ENCODE measurements around the gene NFYA. TPM values are rescaled to one million over a fixed set of nuclear protein-coding genes. Genes with fewer than 3 reads are reported as not detected.

NFYA gene
- total and polyA plus RNA-seq, 9 of the 15 experiments (the other 6 are each of a cell fraction or from before 2014, with no cell fraction given) = 7.3 to 37.1 (median 21.8) TPM

DNA sequence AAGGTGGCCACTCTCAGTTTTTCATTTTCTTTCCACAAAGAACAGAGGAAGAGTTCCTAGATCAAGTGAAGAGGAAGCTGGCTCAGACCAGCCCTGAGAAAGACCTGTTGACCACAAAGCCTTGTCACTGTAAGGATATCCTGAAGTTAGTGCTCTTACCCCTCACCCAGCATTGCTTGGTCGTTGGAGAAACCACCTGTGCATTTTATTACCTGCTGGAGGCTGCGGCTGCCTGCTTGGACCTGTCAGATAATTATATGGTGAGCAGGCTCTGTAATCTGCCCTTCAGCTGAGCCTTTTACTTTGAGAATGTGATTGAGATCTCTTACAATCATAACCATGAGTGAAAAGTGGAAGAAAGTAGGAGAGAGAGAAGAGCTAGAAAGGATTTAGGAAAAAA is 59.5 kb downstream of the NFYA start:
- H3K9me1 ChIP-seq (ENCODE audit: control insufficient read depth, insufficient read depth, low read length) = no peaks in the 10 kb centered on the region
- no peaks in the 10 kb centered on the region for H3K79me2 ChIP-seq (ENCODE audit: control insufficient read depth, insufficient read depth, low read length)
- H3K4me2 ChIP-seq (ENCODE audit: insufficient read depth, low read length) = no peak overlapping the region
- ATAC-seq = no peak
- H3K4me3 ChIP-seq = no peak overlapping the region
- intact Hi-C loops (cut with micrococcal nuclease) = no loop called here
- no peaks in the 10 kb centered on the region for H3K4me1 ChIP-seq (replicated peaks in 1 of 2; ENCODE audit: control insufficient read depth in 2 of 2, insufficient read depth in 2 of 2, low read length in 2 of 2)
- BruUV-seq (replicated peaks) = no TSS peak
- no peaks in the 10 kb centered on the region for H4K20me1 ChIP-seq (replicated peaks; ENCODE audit: control insufficient read depth, insufficient read depth, low read length)
- ChIA-PET CTCF (ENCODE audit: low intra/inter-chr PET ratio) (no interaction called here), POLR2A (interaction anchor here (0.6 to 1.2 kb wide), 3 partner anchors 11 to 55 kb away, joined by 3 read pairs; no protein-coding TSS in a partner anchor)
- FAIRE-seq = no peak
- no peaks in the 10 kb centered on the region for H3K36me3 ChIP-seq (ENCODE audit: control insufficient read depth, insufficient read depth, low read length)
- WGBS (ENCODE audit: insufficient coverage, low coverage, missing lambda C conversion rate) = 0% methylated on average over 2 of the region's 2 CpGs
- H2AFZ ChIP-seq (ENCODE audit: low read depth, low read length) = no peak overlapping the region
- H3K27ac ChIP-seq (ENCODE audit: extremely low read depth, low read depth, low read length) = no peak overlapping the region
- no peaks in the 10 kb centered on the region for H3K9me3 ChIP-seq (replicated peaks; ENCODE audit: control insufficient read depth, insufficient read depth, low read depth, low read length)
- TF ChIP-seq, protein P1, sequence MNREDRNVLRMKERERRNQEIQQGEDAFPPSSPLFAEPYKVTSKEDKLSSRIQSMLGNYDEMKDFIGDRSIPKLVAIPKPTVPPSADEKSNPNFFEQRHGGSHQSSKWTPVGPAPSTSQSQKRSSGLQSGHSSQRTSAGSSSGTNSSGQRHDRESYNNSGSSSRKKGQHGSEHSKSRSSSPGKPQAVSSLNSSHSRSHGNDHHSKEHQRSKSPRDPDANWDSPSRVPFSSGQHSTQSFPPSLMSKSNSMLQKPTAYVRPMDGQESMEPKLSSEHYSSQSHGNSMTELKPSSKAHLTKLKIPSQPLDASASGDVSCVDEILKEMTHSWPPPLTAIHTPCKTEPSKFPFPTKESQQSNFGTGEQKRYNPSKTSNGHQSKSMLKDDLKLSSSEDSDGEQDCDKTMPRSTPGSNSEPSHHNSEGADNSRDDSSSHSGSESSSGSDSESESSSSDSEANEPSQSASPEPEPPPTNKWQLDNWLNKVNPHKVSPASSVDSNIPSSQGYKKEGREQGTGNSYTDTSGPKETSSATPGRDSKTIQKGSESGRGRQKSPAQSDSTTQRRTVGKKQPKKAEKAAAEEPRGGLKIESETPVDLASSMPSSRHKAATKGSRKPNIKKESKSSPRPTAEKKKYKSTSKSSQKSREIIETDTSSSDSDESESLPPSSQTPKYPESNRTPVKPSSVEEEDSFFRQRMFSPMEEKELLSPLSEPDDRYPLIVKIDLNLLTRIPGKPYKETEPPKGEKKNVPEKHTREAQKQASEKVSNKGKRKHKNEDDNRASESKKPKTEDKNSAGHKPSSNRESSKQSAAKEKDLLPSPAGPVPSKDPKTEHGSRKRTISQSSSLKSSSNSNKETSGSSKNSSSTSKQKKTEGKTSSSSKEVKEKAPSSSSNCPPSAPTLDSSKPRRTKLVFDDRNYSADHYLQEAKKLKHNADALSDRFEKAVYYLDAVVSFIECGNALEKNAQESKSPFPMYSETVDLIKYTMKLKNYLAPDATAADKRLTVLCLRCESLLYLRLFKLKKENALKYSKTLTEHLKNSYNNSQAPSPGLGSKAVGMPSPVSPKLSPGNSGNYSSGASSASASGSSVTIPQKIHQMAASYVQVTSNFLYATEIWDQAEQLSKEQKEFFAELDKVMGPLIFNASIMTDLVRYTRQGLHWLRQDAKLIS (CRISPR knock-in tag; IDR thresholded peaks at IDR 0.05) = no peak
- no peak for TF ChIP-seq ZNF436 (CRISPR knock-in tag; IDR thresholded peaks at IDR 0.05)
- no peak for TF ChIP-seq ZNF277 (CRISPR knock-in tag; IDR thresholded peaks at IDR 0.05; ENCODE audit: borderline replicate concordance)
- no peak overlapping the region for H3K9ac ChIP-seq (ENCODE audit: insufficient read depth in 1 of 2, low read depth in 2 of 2, low read length in 2 of 2)
- no peak for DNase-seq (ENCODE audit: extremely low read depth in 1 of 4, low spot score in 3 of 4)
- in situ Hi-C loops (cut with MboI) = no loop called here
- H3K27me3 ChIP-seq (ENCODE audit: control insufficient read depth in 2 of 2, insufficient read depth in 2 of 2, low read length in 2 of 2) = no peaks in the 10 kb centered on the region; a peak in 1 of 5 replicates

Data from K562 (cell line).